HG03521 (cell line): Measurements from ENCODE around the gene IL23A.
"Not testable (repeated sequence)": the region's sequence is repeated elsewhere in the genome, so short reads cannot be mapped to it uniquely, and the experiment has no call there.

Source experiments
- ATAC-seq: cut with Tn5 transposase; IDR thresholded peaks from one replicate; pipeline ENCODE4 v1.9.1; 2021; ENCODE audit warnings: mild to moderate bottlenecking, moderate library complexity; ENCODE audit not compliant: unreplicated experiment

IL23A gene

DNA sequence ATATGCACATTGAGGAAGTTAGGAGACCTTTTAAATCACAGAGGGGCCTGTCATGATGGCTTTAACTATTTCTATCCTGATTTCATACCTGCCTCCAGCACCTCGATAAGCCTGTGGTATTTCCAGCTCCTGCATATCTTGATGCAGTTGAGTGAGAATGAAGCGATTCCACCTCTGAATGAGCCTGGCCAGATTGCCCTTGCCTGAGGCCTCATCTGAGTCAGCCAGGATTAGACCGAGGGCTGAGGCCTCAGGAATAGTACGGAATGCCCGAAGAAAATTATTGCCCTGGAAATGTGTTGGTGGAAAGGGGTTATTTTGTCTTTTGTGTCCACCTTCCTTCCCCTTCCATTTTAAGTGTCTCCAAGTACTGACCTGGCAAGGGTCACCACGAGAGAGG lies 14.5 kb upstream of the IL23A start:
- no peak for ATAC-seq

DNA sequence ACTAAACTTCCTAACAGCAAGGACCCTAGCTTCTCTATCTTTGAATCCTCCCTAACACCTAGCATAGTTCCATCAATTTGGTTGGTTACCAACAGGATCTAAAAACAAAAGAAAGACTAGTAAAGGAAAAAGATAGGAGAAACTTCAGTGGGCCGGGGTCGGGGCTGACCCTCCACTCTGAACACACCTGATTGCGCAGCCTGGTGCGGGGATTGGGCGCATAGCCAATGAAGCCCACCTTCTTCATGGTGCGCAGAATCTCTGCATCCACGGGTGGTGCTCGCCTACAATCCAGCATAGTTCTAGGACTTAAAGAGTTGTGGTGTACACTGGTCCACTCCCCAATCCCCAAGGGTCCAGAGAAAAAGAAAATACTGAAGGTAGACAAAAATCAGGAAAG lies 12.6 kb upstream of the IL23A start:
- no peak for ATAC-seq

DNA sequence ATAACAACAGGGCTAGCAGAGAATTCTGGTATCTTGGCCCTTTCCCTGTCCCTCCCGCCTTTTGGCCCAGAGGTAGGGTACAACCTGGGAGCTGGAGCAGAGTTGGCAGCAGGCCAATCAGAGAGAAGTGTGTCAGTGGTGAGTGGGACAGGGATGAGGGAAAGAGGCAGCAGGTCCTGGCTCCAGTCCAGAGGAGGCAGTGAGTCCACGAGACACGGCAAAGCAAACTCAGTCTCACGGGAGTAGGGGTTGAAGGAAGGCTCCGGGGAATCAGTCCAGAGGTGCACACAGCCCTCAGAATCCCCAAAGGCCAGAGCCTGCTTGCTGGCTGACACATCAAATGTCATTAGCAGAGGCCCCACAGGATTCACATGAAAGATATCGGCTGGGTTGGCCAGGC lies 12.2 kb upstream of the IL23A start:
- ATAC-seq = no peak

DNA sequence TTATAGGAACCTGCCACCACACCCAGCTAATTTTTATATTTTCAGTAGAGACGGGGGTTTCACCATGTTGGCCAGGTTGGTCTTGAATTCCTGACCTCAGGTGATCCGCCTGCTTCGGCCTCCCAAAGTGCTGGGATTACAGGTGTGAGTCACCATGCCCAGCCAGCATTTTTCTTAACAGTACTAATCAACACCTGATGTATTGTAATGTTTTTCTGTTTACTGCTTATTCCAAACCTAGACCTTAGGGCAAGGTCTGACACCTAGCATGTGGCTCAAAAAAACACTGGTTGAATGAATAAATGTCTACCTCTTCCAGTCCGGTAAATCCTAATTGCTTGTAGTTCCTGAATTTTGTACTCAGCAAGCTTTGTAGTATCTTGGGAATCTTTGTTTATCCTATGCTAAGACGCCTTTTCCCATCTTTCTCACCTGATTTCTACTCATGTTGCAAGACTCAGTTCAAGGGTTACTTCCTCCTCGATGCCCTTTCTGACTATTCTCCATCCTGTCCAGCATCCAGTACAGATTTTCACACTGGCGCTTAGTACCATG lies 7.7 kb upstream of the IL23A start:
- no peak for ATAC-seq

DNA sequence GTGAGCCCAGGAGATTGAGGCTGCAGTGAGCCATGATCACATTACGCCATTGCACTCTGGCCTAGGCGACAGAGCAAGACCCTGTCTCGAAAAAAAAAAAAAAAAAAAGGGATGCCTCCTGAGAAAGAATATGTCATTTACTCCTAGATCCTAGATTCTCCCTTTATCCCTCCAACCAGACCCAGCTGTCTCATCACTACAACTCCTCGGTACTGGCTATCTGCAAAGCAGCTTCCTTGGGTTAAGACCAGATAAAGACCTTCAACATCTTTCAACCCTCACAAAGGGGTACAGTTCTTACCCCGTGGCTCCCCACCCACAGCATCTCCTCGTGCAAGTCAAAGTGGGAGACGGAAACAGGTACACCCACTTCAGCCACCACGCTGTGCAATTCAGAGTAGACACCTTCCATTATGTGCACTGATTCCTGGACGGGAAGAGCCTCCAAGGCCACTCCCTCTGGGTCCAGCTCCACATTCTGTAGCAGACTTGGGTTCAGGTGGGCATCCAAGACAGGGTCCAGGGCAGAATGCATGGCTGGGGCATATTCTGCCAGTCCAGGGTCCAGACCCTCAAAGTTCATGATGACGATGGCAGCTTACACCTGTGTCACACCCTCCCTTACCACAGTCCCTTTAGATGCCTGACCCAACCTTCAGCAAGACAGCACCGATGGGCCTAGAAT lies 6.0 kb upstream of the IL23A start:
- no peak for ATAC-seq

DNA sequence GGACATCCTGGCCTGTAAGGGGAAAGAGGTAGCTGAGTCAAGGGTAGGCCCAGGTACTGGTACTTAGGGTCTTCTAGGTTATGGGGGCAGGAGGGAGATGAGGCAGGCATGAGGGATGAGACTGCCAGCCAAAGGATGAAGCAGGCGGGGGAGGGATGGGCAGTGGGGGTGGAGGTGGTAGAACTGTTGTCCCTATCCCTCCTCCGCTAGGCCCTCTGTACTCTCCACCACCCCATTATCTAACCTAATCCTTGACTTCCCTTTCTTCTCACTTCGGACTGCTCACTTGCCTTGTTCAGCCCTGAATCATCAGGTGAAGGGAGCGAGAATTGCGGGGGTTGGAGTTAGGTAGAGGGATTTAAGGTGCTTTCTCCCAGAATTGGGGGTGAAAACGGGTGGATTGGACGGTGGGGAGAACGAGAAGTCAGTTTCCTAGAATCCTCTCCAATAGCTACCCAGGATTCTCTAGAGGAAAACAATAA lies 5.4 kb upstream of the IL23A start:
- ATAC-seq = no peak

- peak; percentile 96 for ATAC-seq
Observed at GRCh38 chr12:56333679-56334489, 4.8 kb upstream of the IL23A start, which contains the start of gene PAN2. Gene PAN2, minus strand, starts transcription at chr12:56334000. Its CDS starts 906 bp downstream, at chr12:56333094.

GRCh38 chr12:56334490-56334793 lies 4.2 kb upstream of the IL23A start:
- no peak for ATAC-seq

DNA sequence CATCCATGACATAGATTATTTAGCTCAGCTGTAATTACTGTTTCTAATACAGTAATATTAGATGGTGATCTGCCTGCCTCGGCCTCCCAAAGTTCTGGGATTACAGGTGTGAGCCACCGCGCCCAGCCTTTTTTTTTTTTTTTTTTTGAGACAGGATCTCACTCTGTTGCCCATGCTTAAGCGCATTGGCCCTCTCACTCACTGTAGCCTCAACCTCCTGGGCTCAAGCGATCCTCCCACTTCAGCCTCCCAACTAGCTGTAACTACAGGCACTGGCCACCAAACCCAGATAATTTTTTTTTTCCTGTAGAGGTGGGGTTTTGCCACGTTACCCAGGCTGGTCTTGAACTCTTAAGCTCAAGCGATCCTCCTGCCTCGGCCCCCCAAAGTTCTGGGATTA lies 3.2 kb upstream of the IL23A start:
- not testable (repeated sequence) for ATAC-seq

DNA sequence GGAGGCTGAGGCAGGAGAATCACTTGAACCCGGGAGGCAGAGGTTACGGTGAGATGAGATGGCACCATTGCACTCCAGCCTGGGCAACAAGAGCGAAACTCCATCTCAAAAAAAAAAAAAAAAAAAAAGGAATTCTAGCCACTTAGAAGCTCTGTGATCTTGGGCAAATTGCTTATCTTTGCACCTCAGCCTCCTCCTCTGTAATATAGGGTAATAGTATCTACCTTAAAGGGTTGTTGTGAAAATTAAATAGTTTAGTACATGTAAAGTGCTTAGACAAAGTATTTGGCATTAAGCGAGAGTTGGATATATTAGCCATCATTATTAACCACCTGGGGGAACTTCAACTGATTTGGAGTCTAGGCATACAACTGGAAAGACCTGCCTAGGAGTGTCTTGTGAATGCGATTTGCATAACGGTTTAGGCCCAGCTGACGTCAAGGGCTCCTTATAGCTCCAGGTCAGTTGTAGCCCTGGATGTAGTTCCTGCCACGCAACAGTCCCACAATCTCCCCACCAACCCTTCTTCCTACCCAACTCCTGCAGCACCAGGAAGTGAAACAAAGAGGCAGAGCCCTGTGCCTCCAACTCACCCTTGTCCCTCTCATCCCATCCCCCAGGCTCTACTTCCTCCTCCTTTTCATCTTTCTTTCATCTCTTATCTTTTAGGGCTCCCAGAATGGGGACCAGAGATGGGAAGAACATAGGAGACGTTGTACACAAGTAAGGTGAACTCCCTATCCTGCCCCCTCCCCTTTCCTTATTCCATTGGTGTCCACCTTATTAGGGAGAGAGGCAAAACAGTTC lies 2.1 kb upstream of the IL23A start:
- no peak for ATAC-seq

DNA sequence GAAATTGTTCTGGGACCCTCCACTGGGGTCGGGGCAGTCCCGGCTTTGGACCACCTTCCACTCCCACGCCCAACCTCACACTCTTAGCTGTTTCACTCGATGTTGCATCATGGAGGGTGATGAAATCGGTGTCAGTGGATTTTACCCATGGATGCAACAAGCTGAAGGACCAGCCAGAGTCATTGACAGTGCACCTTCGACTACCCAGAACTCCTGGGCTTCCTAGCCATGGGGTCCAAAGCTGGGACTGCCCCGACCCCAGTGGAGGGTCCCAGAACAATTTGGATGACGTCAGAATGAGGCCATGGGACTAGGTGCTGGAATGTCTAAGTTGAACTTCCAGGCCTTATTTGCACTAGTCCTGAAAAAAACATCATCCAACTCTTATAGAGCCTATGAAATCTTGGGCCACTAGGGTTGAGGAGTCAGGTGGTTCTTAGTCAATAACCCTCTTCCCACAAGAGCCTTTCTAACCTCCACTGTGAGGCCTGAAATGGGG lies 882 bp upstream of the IL23A start:
- no peak for ATAC-seq

GRCh38 chr12:56339158-56339422 lies 406 bp downstream of the IL23A start:
- no peak for ATAC-seq

DNA sequence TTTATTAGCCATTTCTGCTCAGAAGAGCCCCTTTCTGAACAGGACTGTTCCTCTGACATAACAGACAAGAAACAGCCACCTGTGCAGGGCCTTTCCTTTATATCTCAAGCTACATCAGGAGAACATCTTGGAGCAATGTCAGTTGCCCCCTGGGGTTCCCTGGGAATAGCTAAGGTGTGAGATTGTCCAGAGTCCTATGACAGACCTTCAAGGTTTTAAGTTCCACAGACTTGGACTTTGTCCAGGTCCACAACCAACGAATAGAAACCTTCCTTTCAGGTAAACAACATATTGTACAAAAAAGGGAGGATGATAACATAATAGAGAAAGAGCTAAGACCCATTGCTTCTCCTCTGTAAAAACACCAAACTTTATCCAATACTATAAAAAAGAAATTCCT lies 2.9 kb downstream of the IL23A start:
- no peak for ATAC-seq

DNA sequence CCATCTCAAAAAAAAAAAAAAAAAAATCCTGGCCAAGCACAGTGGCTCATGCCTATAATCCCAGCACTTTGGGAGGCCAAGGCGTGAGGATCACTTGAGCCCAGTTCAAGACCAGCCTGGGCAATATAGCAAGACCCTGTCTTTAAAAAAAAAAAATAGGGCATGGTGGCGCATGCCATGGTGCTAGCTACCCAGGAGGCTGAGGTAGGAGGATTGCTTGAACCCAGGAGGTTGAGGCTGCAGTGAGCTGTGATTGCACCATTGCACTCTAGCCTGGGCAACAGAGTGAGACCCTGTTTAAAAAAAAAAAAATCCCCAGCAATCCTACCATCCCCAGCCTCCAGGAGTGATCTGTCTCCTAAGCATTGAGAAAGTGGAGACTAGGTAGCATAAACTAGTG lies 3.6 kb downstream of the IL23A start:
- ATAC-seq = not testable (repeated sequence)

DNA sequence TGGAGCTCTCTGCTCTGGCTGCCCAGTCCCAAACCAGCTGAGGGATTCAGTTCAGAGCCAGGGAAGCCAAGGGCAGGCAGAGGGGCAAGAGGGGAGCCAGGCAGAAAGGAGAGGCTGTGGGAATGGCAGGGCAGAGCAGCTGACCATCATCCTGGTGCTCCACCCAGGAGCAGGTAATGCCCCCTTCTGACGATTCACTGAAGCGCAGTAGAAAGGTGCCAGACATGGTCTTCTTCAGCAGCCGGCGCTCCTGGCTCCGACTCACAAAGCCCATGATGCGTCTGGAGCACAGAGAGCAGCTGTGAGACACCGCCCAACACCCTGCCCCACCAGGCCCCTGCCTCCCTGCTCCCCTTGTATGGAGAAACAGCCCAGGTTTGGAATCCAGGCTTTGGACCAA lies 8.0 kb downstream of the IL23A start:
- no peak for ATAC-seq

- not testable (repeated sequence) for ATAC-seq
Observed at GRCh38 chr12:56347255-56347654, 8.6 kb downstream of the IL23A start.

- ATAC-seq = no peak
Observed at GRCh38 chr12:56348776-56349175, 10.1 kb downstream of the IL23A start.

DNA sequence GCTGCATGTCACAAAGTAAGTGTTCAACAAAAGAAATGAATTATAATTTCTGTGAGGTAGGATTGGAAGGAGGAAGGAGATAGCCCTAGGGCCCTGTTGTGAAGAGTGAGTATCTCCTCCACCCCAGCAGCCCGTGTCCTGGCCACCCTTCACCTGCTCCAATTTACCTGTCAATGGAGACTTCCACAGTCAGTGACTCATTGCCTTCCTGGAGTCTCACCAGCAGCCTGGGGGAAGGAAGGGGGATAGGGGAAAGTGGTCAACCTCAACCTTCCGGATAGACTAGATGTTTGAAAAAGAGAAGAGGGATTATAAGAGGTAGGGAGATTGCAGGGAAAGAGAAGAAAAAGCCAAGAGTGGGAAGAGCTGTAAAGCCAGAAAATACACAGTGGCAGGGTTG lies 12.0 kb downstream of the IL23A start:
- ATAC-seq = no peak

DNA sequence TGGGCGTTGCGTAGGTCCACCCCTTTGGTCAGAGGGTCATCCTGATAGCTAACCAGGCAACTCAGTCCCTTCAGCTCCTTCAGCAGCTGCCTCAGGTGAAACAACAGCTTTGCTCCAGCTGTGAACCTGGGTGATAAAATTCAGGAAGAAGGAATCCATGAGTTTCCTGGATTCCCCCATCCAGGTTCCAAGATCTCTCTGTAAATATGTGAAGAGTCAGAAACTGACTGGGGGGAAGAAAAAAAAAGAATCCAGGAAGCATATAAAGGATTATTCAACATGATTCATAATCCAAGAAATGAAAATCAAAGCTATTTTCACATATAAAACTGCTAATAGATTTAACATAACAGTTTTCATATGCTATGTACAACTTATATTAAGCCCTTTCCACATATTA lies 12.6 kb downstream of the IL23A start:
- no peak for ATAC-seq

- no peak for ATAC-seq
Observed at GRCh38 chr12:56358836-56359532, 20.3 kb downstream of the IL23A start.
